ENCODE measurements around the gene PRKX. TPM values are rescaled to one million over a fixed set of nuclear protein-coding genes. Genes with fewer than 3 reads are reported as not detected.

PRKX gene
- total and polyA plus RNA-seq, 2 of the 4 experiments (the other 2 are of a cell fraction) = 7.2 to 14.9 TPM

DNA sequence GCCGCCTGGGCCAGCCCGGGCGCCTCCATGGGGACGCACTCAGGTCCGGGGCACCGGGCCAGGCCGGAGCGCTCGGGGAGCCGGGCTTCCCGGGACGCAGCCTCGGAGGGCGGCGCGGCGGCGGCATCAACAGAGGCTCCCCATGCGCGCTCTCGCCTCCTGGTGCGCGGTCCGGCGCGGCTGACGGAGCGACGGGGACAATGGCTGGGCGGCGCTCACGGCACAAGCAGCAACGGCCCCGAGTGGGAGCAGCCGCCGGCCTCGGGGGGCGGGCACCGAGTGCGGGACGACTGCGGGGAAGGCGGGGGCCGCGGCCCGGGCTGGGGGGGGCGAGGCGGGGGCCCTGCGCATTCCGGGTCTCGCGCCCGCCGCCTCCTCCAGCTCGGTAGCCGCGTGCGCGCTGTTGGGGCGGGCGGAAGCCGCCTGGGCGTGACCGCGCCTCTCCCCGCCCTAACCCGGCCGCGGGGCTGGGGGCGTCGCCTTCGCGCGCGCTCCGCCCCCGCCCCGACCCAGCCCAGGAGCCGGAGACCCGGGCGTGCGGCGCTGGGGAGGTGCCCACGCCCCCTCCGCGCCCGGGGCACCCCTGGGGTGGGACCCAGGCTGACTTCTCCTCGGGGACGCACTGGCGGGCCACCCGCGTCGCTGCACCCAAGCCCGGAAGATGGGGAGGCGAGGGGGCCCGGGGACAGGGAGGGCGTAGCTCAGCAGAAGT, at the start of gene PRKX (continued):
- TF ChIP-seq, protein P1, sequence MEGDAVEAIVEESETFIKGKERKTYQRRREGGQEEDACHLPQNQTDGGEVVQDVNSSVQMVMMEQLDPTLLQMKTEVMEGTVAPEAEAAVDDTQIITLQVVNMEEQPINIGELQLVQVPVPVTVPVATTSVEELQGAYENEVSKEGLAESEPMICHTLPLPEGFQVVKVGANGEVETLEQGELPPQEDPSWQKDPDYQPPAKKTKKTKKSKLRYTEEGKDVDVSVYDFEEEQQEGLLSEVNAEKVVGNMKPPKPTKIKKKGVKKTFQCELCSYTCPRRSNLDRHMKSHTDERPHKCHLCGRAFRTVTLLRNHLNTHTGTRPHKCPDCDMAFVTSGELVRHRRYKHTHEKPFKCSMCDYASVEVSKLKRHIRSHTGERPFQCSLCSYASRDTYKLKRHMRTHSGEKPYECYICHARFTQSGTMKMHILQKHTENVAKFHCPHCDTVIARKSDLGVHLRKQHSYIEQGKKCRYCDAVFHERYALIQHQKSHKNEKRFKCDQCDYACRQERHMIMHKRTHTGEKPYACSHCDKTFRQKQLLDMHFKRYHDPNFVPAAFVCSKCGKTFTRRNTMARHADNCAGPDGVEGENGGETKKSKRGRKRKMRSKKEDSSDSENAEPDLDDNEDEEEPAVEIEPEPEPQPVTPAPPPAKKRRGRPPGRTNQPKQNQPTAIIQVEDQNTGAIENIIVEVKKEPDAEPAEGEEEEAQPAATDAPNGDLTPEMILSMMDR (conservative IDR thresholded peaks at IDR 0.05; ENCODE audit: low read depth, low read length) = no peak

DNA sequence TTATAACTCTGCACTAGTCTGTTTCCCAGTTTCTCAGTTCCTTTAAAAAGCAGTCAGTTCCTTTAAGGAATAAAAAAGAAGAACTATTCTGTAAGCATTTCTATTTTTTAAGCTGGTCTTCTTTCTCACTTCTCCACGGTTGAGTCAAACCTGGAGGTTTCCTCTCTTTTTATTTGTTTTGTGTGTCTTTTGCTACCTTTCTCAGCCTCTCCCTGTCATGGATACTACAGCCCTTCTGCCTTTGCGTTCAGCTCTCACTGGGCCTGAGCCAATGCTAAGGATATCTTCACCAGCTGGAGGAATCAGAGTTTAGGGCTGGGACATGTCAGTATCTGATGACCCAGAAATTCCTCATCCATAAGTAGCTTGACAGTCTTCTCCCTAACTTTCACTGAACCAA, 49.7 kb upstream of the PRKX start:
- no peaks in the 10 kb centered on the region for H3K9me3 ChIP-seq (ENCODE audit: control insufficient read depth, insufficient read depth, low read length)
- POLR2A ChIA-PET (ENCODE audit: unreplicated experiment) = no interaction called here
- in situ Hi-C loops (cut with MboI; ENCODE audit: low sequenced_read_pairs) = no loop called here
- TF ChIP-seq RAD21 (IDR thresholded peaks at IDR 0.05; ENCODE audit: low read length) = no peak
- no peak for TF ChIP-seq MXI1 (IDR thresholded peaks at IDR 0.05; ENCODE audit: borderline replicate concordance, low read depth, low read length)
- TF ChIP-seq, protein P2, sequence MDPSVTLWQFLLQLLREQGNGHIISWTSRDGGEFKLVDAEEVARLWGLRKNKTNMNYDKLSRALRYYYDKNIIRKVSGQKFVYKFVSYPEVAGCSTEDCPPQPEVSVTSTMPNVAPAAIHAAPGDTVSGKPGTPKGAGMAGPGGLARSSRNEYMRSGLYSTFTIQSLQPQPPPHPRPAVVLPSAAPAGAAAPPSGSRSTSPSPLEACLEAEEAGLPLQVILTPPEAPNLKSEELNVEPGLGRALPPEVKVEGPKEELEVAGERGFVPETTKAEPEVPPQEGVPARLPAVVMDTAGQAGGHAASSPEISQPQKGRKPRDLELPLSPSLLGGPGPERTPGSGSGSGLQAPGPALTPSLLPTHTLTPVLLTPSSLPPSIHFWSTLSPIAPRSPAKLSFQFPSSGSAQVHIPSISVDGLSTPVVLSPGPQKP (IDR thresholded peaks at IDR 0.05; ENCODE audit: borderline replicate concordance, low read depth, low read length) = no peak
- TF ChIP-seq, protein P1 (conservative IDR thresholded peaks at IDR 0.05; ENCODE audit: low read depth, low read length) = no peak
- no peak for TF ChIP-seq CHD1 (IDR thresholded peaks at IDR 0.05; ENCODE audit: low read depth, low read length)
- no peak for TF ChIP-seq BHLHE40 (IDR thresholded peaks at IDR 0.05; ENCODE audit: low read depth, low read length)
- TF ChIP-seq SMC3 (IDR thresholded peaks at IDR 0.05; ENCODE audit: low read depth, low read length) = no peak
- TF ChIP-seq, protein P3, sequence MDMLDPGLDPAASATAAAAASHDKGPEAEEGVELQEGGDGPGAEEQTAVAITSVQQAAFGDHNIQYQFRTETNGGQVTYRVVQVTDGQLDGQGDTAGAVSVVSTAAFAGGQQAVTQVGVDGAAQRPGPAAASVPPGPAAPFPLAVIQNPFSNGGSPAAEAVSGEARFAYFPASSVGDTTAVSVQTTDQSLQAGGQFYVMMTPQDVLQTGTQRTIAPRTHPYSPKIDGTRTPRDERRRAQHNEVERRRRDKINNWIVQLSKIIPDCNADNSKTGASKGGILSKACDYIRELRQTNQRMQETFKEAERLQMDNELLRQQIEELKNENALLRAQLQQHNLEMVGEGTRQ (IDR thresholded peaks at IDR 0.05; ENCODE audit: low read depth, low read length) = no peak
- no peak for TF ChIP-seq MAFK (IDR thresholded peaks at IDR 0.05; ENCODE audit: low read depth, low read length)
- TF ChIP-seq POLR2A (IDR thresholded peaks at IDR 0.05; ENCODE audit: low read depth, low read length) = no peak

More for the DNA sequence above, 49.7 kb upstream of the PRKX start:
- H3K36me3 ChIP-seq (ENCODE audit: control insufficient read depth, insufficient read depth, low read length) = no peaks in the 10 kb centered on the region
- no peak overlapping the region for H3K56ac ChIP-seq (ENCODE audit: extremely low read depth, insufficient read depth, low read length)
- no peak overlapping the region for H2AFZ ChIP-seq (replicated peaks; ENCODE audit: low read length, poor library complexity)
- intact Hi-C loops (cut with micrococcal nuclease) (no loop called here), dilution Hi-C loops (cut with HindIII; ENCODE audit: low sequenced_read_pairs, unreplicated experiment) (no loop called here)
- H4K91ac ChIP-seq (ENCODE audit: insufficient read depth, low read depth, low read length) = no peak overlapping the region
- no peaks in the 10 kb centered on the region for H3K9me1 ChIP-seq (ENCODE audit: insufficient read depth, low read length)
- H3K23ac ChIP-seq (ENCODE audit: low read depth, low read length) = no peak overlapping the region
- H2BK5ac ChIP-seq (ENCODE audit: low read depth, low read length, poor library complexity, severe bottlenecking) = no peak overlapping the region
- no peak overlapping the region for H4K5ac ChIP-seq (ENCODE audit: low read depth, low read length)
- no peak overlapping the region for H2BK20ac ChIP-seq (ENCODE audit: low read depth, low read length)
- H2BK120ac ChIP-seq (ENCODE audit: low read depth, low read length) = no peak overlapping the region
- no peaks in the 10 kb centered on the region for H3K27me3 ChIP-seq (ENCODE audit: control insufficient read depth, insufficient read depth, low read length)
- DNase-seq = no peak
- H3K4me1 ChIP-seq (ENCODE audit: control insufficient read depth, insufficient read depth, low read length) = no peaks in the 10 kb centered on the region
- H3K4ac ChIP-seq (ENCODE audit: low read depth, low read length) = no peak overlapping the region
- no peaks in the 10 kb centered on the region for H4K20me1 ChIP-seq (ENCODE audit: insufficient read depth, low read length)
- no peak overlapping the region for H3K4me2 ChIP-seq (ENCODE audit: low read depth, low read length)
- H3K18ac ChIP-seq (ENCODE audit: low read depth, low read length) = no peak overlapping the region
- WGBS, 2 experiments (ENCODE audit: extremely low coverage in 2 of 2, insufficient read length in 1 of 2) = 80% methylated on average over 1 of the region's 2 CpGs; no CpG with 5 or more reads in 1 of the 2 experiments
- CTCF ChIA-PET = interaction anchor here (0.6 kb wide), 2 partner anchors 26 to 50 kb away, joined by 3 to 4 read pairs; no protein-coding TSS in a partner anchor
- no peak overlapping the region for H3K14ac ChIP-seq (replicated peaks; ENCODE audit: low read depth, low read length)
- no peak overlapping the region for H3K9ac ChIP-seq (ENCODE audit: low read depth, low read length)
- no peak overlapping the region for H2AK9ac ChIP-seq (replicated peaks; ENCODE audit: low read depth, low read length, poor library complexity)
- no peaks in the 10 kb centered on the region for H3K79me1 ChIP-seq (ENCODE audit: low read depth in 1 of 2, low read length in 2 of 2)
- BruUV-seq (replicated peaks) = no TSS peak
- H2BK15ac ChIP-seq (ENCODE audit: low read depth, low read length) = no peak overlapping the region
- H3K27ac ChIP-seq (ENCODE audit: insufficient read depth, low read length) = no peak overlapping the region
- no peak overlapping the region for H2AK5ac ChIP-seq (ENCODE audit: low read depth, low read length)
- H3K4me3 ChIP-seq (ENCODE audit: insufficient read depth, low read depth, low read length) = no peak overlapping the region
- ATAC-seq (ENCODE audit: low read depth) = no peak
- H4K8ac ChIP-seq (ENCODE audit: low read depth in 2 of 2, low read length in 2 of 2) = no peak overlapping the region
